GM12878 (cell line): ENCODE results near the gene CFI.

Source experiments
- CBX3 ChIP-seq: fragments of 200-600 bp; sonication (generic); IDR thresholded peaks from 2 replicates; pipeline ENCODE4 v1.6.1; 2016; ENCODE audit warnings: low read depth, borderline replicate concordance
- EP300 ChIP-seq, 2 experiments: fragments of 150-350 bp in 1 of 2; IDR thresholded peaks; 2 replicates each; pipeline ENCODE4 v1.6.1; 2011 to 2012; ENCODE audit warnings: low read depth in 2 of 2, low read length in 2 of 2, borderline replicate concordance in 1 of 2, improper control_type of control experiment in 1 of 2, inconsistent platforms in 1 of 2; ENCODE audit not compliant: control insufficient read depth in 1 of 2
- FOS ChIP-seq: IDR thresholded peaks from 3 replicates; pipeline ENCODE4 v1.6.1; 2011; ENCODE audit warnings: borderline replicate concordance; ENCODE audit not compliant: insufficient read length; ENCODE audit errors: extremely low read depth
- FOXM1 ChIP-seq: IDR thresholded peaks from 2 replicates; pipeline ENCODE4 v1.6.1; 2012; ENCODE audit warnings: low read depth, mild to moderate bottlenecking, inconsistent platforms, low read length, moderate library complexity
- MAX ChIP-seq: IDR thresholded peaks from 2 replicates; pipeline ENCODE4 v1.6.1; 2012; ENCODE audit warnings: low read depth, low read length, improper control_type of control experiment
- MXI1 ChIP-seq: fragments of 150-350 bp; IDR thresholded peaks from 2 replicates; pipeline ENCODE4 v1.6.1; 2011; ENCODE audit warnings: low read depth, mild to moderate bottlenecking, inconsistent platforms, low read length, improper control_type of control experiment
- MYC ChIP-seq: IDR thresholded peaks from 2 replicates; pipeline ENCODE4 v1.6.1; 2011; ENCODE audit warnings: mild to moderate bottlenecking, low read length, moderate library complexity, inconsistent platforms; ENCODE audit not compliant: insufficient read depth, insufficient replicate concordance, insufficient read length, severe bottlenecking
- SUZ12 ChIP-seq: fragments of 200-600 bp; sonication (generic); IDR thresholded peaks from one replicate; pipeline ENCODE4 v1.6.1; 2018; ENCODE audit warnings: antibody characterized with exemption, mild to moderate bottlenecking; ENCODE audit not compliant: unreplicated experiment
- TBL1XR1 ChIP-seq: IDR thresholded peaks from 2 replicates; pipeline ENCODE4 v1.6.1; 2012; ENCODE audit warnings: low read depth, low read length, improper control_type of control experiment
- TF ChIP-seq, protein P1 (sequence below): fragments of 450-650 bp; IDR thresholded peaks from 2 replicates; pipeline ENCODE4 v1.6.1; 2017; ENCODE audit warnings: mild to moderate bottlenecking, moderate library complexity
- TF ChIP-seq, protein P2 (sequence below), 3 experiments: IDR thresholded peaks in 2 of 3; conservative IDR thresholded peaks in 1 of 3; 2 replicates each; pipeline ENCODE4 v1.5.1; 2011; ENCODE audit warnings: low read depth in 3 of 3, low read length in 3 of 3, mild to moderate bottlenecking in 3 of 3, control low read depth in 2 of 3, moderate library complexity in 2 of 3, inconsistent platforms in 1 of 3, mixed read lengths in 1 of 3; ENCODE audit not compliant: control insufficient read depth in 2 of 3, insufficient read depth in 1 of 3; ENCODE audit errors: extremely low read depth in 1 of 3
- TF ChIP-seq, protein P3 (sequence below): fragments of 450-650 bp; formaldehyde crosslinking; IDR thresholded peaks from 2 replicates; pipeline ENCODE4 v1.4.0; 2020; ENCODE audit warnings: mild to moderate bottlenecking, moderate library complexity

- TF ChIP-seq MXI1 (no peak), FOS (no peak), SUZ12 (no peak), EP300 (IDR thresholded peaks at IDR 0.05; ENCODE audit: borderline replicate concordance in 1 of 2, control insufficient read depth in 1 of 2, low read depth in 2 of 2, low read length in 2 of 2) (no peak), CBX3 (no peak), MAX (no peak), MYC (no peak), TBL1XR1 (no peak), FOXM1 (no peak)
- TF ChIP-seq, protein P1, sequence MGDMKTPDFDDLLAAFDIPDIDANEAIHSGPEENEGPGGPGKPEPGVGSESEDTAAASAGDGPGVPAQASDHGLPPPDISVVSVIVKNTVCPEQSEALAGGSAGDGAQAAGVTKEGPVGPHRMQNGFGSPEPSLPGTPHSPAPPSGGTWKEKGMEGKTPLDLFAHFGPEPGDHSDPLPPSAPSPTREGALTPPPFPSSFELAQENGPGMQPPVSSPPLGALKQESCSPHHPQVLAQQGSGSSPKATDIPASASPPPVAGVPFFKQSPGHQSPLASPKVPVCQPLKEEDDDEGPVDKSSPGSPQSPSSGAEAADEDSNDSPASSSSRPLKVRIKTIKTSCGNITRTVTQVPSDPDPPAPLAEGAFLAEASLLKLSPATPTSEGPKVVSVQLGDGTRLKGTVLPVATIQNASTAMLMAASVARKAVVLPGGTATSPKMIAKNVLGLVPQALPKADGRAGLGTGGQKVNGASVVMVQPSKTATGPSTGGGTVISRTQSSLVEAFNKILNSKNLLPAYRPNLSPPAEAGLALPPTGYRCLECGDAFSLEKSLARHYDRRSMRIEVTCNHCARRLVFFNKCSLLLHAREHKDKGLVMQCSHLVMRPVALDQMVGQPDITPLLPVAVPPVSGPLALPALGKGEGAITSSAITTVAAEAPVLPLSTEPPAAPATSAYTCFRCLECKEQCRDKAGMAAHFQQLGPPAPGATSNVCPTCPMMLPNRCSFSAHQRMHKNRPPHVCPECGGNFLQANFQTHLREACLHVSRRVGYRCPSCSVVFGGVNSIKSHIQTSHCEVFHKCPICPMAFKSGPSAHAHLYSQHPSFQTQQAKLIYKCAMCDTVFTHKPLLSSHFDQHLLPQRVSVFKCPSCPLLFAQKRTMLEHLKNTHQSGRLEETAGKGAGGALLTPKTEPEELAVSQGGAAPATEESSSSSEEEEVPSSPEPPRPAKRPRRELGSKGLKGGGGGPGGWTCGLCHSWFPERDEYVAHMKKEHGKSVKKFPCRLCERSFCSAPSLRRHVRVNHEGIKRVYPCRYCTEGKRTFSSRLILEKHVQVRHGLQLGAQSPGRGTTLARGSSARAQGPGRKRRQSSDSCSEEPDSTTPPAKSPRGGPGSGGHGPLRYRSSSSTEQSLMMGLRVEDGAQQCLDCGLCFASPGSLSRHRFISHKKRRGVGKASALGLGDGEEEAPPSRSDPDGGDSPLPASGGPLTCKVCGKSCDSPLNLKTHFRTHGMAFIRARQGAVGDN: no peak
- TF ChIP-seq, protein P2, sequence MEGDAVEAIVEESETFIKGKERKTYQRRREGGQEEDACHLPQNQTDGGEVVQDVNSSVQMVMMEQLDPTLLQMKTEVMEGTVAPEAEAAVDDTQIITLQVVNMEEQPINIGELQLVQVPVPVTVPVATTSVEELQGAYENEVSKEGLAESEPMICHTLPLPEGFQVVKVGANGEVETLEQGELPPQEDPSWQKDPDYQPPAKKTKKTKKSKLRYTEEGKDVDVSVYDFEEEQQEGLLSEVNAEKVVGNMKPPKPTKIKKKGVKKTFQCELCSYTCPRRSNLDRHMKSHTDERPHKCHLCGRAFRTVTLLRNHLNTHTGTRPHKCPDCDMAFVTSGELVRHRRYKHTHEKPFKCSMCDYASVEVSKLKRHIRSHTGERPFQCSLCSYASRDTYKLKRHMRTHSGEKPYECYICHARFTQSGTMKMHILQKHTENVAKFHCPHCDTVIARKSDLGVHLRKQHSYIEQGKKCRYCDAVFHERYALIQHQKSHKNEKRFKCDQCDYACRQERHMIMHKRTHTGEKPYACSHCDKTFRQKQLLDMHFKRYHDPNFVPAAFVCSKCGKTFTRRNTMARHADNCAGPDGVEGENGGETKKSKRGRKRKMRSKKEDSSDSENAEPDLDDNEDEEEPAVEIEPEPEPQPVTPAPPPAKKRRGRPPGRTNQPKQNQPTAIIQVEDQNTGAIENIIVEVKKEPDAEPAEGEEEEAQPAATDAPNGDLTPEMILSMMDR (IDR thresholded peaks at IDR 0.05 in 2 of 3, conservative IDR thresholded peaks at IDR 0.05 in 1 of 3; ENCODE audit: control insufficient read depth in 2 of 3, extremely low read depth in 1 of 3, insufficient read depth in 1 of 3, low read depth in 3 of 3, low read length in 3 of 3): no peak
- TF ChIP-seq, protein P3, sequence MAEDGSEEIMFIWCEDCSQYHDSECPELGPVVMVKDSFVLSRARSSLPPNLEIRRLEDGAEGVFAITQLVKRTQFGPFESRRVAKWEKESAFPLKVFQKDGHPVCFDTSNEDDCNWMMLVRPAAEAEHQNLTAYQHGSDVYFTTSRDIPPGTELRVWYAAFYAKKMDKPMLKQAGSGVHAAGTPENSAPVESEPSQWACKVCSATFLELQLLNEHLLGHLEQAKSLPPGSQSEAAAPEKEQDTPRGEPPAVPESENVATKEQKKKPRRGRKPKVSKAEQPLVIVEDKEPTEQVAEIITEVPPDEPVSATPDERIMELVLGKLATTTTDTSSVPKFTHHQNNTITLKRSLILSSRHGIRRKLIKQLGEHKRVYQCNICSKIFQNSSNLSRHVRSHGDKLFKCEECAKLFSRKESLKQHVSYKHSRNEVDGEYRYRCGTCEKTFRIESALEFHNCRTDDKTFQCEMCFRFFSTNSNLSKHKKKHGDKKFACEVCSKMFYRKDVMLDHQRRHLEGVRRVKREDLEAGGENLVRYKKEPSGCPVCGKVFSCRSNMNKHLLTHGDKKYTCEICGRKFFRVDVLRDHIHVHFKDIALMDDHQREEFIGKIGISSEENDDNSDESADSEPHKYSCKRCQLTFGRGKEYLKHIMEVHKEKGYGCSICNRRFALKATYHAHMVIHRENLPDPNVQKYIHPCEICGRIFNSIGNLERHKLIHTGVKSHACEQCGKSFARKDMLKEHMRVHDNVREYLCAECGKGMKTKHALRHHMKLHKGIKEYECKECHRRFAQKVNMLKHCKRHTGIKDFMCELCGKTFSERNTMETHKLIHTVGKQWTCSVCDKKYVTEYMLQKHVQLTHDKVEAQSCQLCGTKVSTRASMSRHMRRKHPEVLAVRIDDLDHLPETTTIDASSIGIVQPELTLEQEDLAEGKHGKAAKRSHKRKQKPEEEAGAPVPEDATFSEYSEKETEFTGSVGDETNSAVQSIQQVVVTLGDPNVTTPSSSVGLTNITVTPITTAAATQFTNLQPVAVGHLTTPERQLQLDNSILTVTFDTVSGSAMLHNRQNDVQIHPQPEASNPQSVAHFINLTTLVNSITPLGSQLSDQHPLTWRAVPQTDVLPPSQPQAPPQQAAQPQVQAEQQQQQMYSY (CRISPR knock-in tag): no peak
Observed at GRCh38 chr4:109719604-109720003, 82.2 kb downstream of the CFI start.
